WI38 (cell line): ENCODE measurements around the gene ZNF669.

Source experiments
- H3K4me3 ChIP-seq: 2 replicates; pipeline ENCODE4 v1.5.1; 2011; ENCODE audit warnings: low read depth, mild to moderate bottlenecking, control low read depth, low read length
- CTCF ChIP-seq: IDR thresholded peaks from 2 replicates; pipeline ENCODE4 v1.5.1; 2012; ENCODE audit warnings: low read depth, mild to moderate bottlenecking, control low read depth, low read length

Gene ZNF669

GRCh38 chr1:247078258-247079140 lies 25.7 kb downstream of the ZNF669 start, which contains the start of gene ZNF670:
Gene ZNF670, minus strand, starts transcription at chr1:247078811. Its CDS starts 215 bp downstream, at chr1:247078596.
- peak within 1 kb of the TSS; percentile 93 for H3K4me3 ChIP-seq
- TF ChIP-seq CTCF: no peak

- peak overlapping the region; percentile 93 for H3K4me3 ChIP-seq
These were observed 26.3 kb downstream of the ZNF669 start for GRCh38 chr1:247077876-247078257.

GRCh38 chr1:247077213-247077612 lies 26.9 kb downstream of the ZNF669 start:
- no peak for TF ChIP-seq CTCF
- H3K4me3 ChIP-seq: peak overlapping the region; percentile 93

More at GRCh38 chr1:247077876-247078257, 26.3 kb downstream of the ZNF669 start:
- TF ChIP-seq CTCF: no peak

- no peak for TF ChIP-seq CTCF
- no peak overlapping the region for H3K4me3 ChIP-seq
These were observed 33.5 kb downstream of the ZNF669 start for GRCh38 chr1:247070645-247071044.

- TF ChIP-seq CTCF: no peak
These were observed 39.9 kb downstream of the ZNF669 start for GRCh38 chr1:247064304-247064703.

GRCh38 chr1:247060771-247061170 lies 43.4 kb downstream of the ZNF669 start:
- no peak overlapping the region for H3K4me3 ChIP-seq
- no peak for TF ChIP-seq CTCF

More at GRCh38 chr1:247064304-247064703, 39.9 kb downstream of the ZNF669 start:
- no peak overlapping the region for H3K4me3 ChIP-seq

GRCh38 chr1:247056071-247056470 lies 48.1 kb downstream of the ZNF669 start:
- no peak overlapping the region for H3K4me3 ChIP-seq
- no peak for TF ChIP-seq CTCF
